ENCODE results near the gene ZNF846.

DNA sequence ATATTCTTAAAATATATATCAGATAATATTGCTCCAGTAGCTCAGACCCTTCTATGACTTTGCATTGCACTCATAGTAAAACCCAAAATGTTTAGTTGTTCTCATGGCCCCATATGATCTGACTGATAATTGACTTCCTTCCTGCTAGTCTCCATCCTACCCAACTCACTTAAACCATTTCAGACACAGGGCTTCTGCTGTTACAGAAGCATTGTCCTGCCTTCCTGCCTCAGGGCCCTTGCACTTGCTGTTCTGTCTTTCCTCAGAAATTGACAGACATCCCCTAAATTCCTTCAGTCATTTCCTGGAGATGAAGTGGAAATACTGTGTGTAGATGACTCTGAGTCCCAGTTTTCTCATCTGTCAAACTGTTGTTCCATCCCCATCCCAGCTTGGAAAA lies 30.6 kb upstream of the ZNF846 start:
- TF ChIP-seq, protein P1, sequence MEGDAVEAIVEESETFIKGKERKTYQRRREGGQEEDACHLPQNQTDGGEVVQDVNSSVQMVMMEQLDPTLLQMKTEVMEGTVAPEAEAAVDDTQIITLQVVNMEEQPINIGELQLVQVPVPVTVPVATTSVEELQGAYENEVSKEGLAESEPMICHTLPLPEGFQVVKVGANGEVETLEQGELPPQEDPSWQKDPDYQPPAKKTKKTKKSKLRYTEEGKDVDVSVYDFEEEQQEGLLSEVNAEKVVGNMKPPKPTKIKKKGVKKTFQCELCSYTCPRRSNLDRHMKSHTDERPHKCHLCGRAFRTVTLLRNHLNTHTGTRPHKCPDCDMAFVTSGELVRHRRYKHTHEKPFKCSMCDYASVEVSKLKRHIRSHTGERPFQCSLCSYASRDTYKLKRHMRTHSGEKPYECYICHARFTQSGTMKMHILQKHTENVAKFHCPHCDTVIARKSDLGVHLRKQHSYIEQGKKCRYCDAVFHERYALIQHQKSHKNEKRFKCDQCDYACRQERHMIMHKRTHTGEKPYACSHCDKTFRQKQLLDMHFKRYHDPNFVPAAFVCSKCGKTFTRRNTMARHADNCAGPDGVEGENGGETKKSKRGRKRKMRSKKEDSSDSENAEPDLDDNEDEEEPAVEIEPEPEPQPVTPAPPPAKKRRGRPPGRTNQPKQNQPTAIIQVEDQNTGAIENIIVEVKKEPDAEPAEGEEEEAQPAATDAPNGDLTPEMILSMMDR (conservative IDR thresholded peaks at IDR 0.05) = no peak
- TF ChIP-seq ZFX (IDR thresholded peaks at IDR 0.05) = no peak
